Measurements from ENCODE around the gene CD47.

Gene CD47

GRCh38 chr3:108008931-108009639, 81.7 kb downstream of the CD47 start:
- TF ChIP-seq CTCF (IDR thresholded peaks at IDR 0.05; ENCODE audit: insufficient read depth, low read length, missing control alignments), result no peak
- CTCF ChIA-PET, result interaction anchor here (1.2 to 1.5 kb wide), 2 partner anchors 35 to 82 kb away, joined by 3 to 5 read pairs; no protein-coding TSS in a partner anchor
- POLR2A ChIA-PET, result no interaction called here

GRCh38 chr3:108008106-108008505, 82.7 kb downstream of the CD47 start:
- POLR2A ChIA-PET, result no interaction called here
- TF ChIP-seq CTCF (IDR thresholded peaks at IDR 0.05; ENCODE audit: insufficient read depth, low read length, missing control alignments), result no peak
- CTCF ChIA-PET, result interaction anchor here (1.5 kb wide), 1 partner anchor 36 kb away, joined by 3 read pairs; no protein-coding TSS in a partner anchor
- DNase-seq (ENCODE audit: low read depth, low spot score), result no peak
- H3K4me3 ChIP-seq (ENCODE audit: low read depth, low read length), result no peak overlapping the region

More at GRCh38 chr3:108008931-108009639, 81.7 kb downstream of the CD47 start:
- peak; percentile 71 for DNase-seq (ENCODE audit: low read depth, low spot score)
- H3K4me3 ChIP-seq (ENCODE audit: low read depth, low read length), result no peak overlapping the region

- TF ChIP-seq CTCF (IDR thresholded peaks at IDR 0.05; ENCODE audit: insufficient read depth, low read length, missing control alignments), result no peak
- no peak overlapping the region for H3K4me3 ChIP-seq (ENCODE audit: low read depth, low read length)
- POLR2A ChIA-PET, result no interaction called here
- CTCF ChIA-PET, result interaction anchor here (0.9 to 1.0 kb wide), 2 partner anchors 11 to 24 kb away, joined by 3 read pairs; no protein-coding TSS in a partner anchor
- DNase-seq (ENCODE audit: low read depth, low spot score), result no peak
These were observed 83.9 kb downstream of the CD47 start for GRCh38 chr3:108006881-108007331.

GRCh38 chr3:108006077-108006771, 84.6 kb downstream of the CD47 start:
- POLR2A ChIA-PET, result no interaction called here
- CTCF ChIA-PET, result interaction anchor here (0.9 kb wide), 1 partner anchor 25 kb away, joined by 3 read pairs; no protein-coding TSS in a partner anchor
- no peak for TF ChIP-seq CTCF (IDR thresholded peaks at IDR 0.05; ENCODE audit: insufficient read depth, low read length, missing control alignments)
- no peak for DNase-seq (ENCODE audit: low read depth, low spot score)
- no peak overlapping the region for H3K4me3 ChIP-seq (ENCODE audit: low read depth, low read length)

GRCh38 chr3:108004647-108005046, 86.2 kb downstream of the CD47 start:
- no peak for TF ChIP-seq CTCF (IDR thresholded peaks at IDR 0.05; ENCODE audit: insufficient read depth, low read length, missing control alignments)
- DNase-seq (ENCODE audit: low read depth, low spot score), result no peak
- CTCF ChIA-PET, result interaction anchor here (1.0 kb wide), 1 partner anchor 10 kb away, joined by 4 read pairs; no protein-coding TSS in a partner anchor
- no peak overlapping the region for H3K4me3 ChIP-seq (ENCODE audit: low read depth, low read length)
- POLR2A ChIA-PET, result no interaction called here

GRCh38 chr3:108001457-108001856, 89.4 kb downstream of the CD47 start:
- no peak for TF ChIP-seq CTCF (IDR thresholded peaks at IDR 0.05; ENCODE audit: insufficient read depth, low read length, missing control alignments)
- DNase-seq (ENCODE audit: low read depth, low spot score), result no peak
- ChIA-PET CTCF (no interaction called here), POLR2A (no interaction called here)
- H3K4me3 ChIP-seq (ENCODE audit: low read depth, low read length), result no peak overlapping the region

Data from AG04449 (cell line).